Ecto neural progenitor cell (in vitro differentiated cells): ENCODE measurements around the gene TRPC4.
"Not testable (repeated sequence)": the region's sequence is repeated elsewhere in the genome, so short reads cannot be mapped to it uniquely, and the experiment has no call there.

ENCODE experiments used
- DNase-seq: peaks from one replicate; pipeline ENCODE4 v3.0.0-alpha.2; 2018; ENCODE audit warnings: low spot score

Gene TRPC4

GRCh38 chr13:37816276-37816675 is 53.3 kb downstream of the TRPC4 start:
- no peak for DNase-seq

- DNase-seq: no peak
Observed at GRCh38 chr13:37811441-37811840, 58.1 kb downstream of the TRPC4 start.

- DNase-seq: no peak
Observed at GRCh38 chr13:37806666-37807065, 62.9 kb downstream of the TRPC4 start.

- no peak for DNase-seq
Observed at GRCh38 chr13:37797631-37798030, 71.9 kb downstream of the TRPC4 start.

GRCh38 chr13:37796795-37797194 is 72.8 kb downstream of the TRPC4 start:
- not testable (repeated sequence) for DNase-seq

- DNase-seq: no peak
Observed at GRCh38 chr13:37795326-37795725, 74.2 kb downstream of the TRPC4 start.

- no peak for DNase-seq
Observed at GRCh38 chr13:37791699-37792098, 77.9 kb downstream of the TRPC4 start.

- DNase-seq: no peak
Observed at GRCh38 chr13:37788346-37788745, 81.2 kb downstream of the TRPC4 start.

GRCh38 chr13:37777676-37778075 is 91.9 kb downstream of the TRPC4 start:
- DNase-seq: no peak

GRCh38 chr13:37775871-37776270 is 93.7 kb downstream of the TRPC4 start:
- no peak for DNase-seq

GRCh38 chr13:37772644-37773043 is 96.9 kb downstream of the TRPC4 start:
- DNase-seq: no peak

GRCh38 chr13:37769545-37769944 is 100.0 kb downstream of the TRPC4 start:
- DNase-seq: no peak

GRCh38 chr13:37769078-37769477 is 100.5 kb downstream of the TRPC4 start:
- no peak for DNase-seq

GRCh38 chr13:37766502-37766901 is 103.1 kb downstream of the TRPC4 start:
- no peak for DNase-seq

GRCh38 chr13:37755349-37755748 is 114.2 kb downstream of the TRPC4 start:
- DNase-seq: no peak

- no peak for DNase-seq
Observed at GRCh38 chr13:37753776-37754175, 115.8 kb downstream of the TRPC4 start.

- DNase-seq: no peak
Observed at GRCh38 chr13:37752146-37752545, 117.4 kb downstream of the TRPC4 start.

GRCh38 chr13:37751025-37751424 is 118.5 kb downstream of the TRPC4 start:
- no peak for DNase-seq

- DNase-seq: no peak
Observed at GRCh38 chr13:37748913-37749312, 120.7 kb downstream of the TRPC4 start.

- DNase-seq: no peak
Observed at GRCh38 chr13:37747071-37747612, 122.4 kb downstream of the TRPC4 start.

GRCh38 chr13:37741536-37741935 is 128.0 kb downstream of the TRPC4 start:
- no peak for DNase-seq

GRCh38 chr13:37736045-37736444 is 133.5 kb downstream of the TRPC4 start:
- peak; percentile 50 for DNase-seq

GRCh38 chr13:37735293-37735692 is 134.3 kb downstream of the TRPC4 start:
- DNase-seq: no peak

GRCh38 chr13:37729876-37730275 is 139.7 kb downstream of the TRPC4 start:
- no peak for DNase-seq
